ENCODE results near the gene STAG1.
"Not testable (repeated sequence)": the region's sequence is repeated elsewhere in the genome, so short reads cannot be mapped to it uniquely, and the experiment has no call there.

The STAG1 gene

DNA sequence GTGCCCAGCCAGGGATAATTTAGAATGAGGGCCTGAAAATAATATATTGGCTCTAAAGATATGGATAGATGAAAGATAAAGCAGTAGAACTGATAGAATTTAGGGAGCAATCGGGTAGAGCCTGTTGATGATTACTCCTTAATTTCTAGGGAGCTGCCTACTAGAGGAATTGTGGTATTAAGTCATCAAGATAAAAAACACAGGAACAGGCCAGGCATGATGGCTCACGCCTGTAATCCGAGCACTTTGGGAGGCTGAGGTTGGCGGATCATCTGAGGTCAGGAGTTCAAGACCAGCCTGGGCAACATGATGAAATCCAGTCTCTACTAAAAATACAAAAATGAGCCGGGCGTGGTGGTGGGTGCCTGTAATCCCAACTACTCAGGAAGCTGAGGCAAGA, 371.6 kb downstream of the STAG1 start:
- no peak overlapping the region for H3K27ac ChIP-seq (ENCODE audit: low read length)
- no peak overlapping the region for H3K9ac ChIP-seq (ENCODE audit: low read length in 2 of 2)
- H3K4me3 ChIP-seq (ENCODE audit: low read length in 2 of 2) = no peak overlapping the region
- H3K36me3 ChIP-seq (ENCODE audit: control insufficient read depth in 2 of 2, insufficient read depth in 2 of 2, low read length in 2 of 2) = peaks cover 2 to 3% of the 10 kb centered on the region in 2 donors
- no peaks in the 10 kb centered on the region for H3K9me3 ChIP-seq (ENCODE audit: control insufficient read depth in 2 of 2, low read length in 2 of 2)
- no peaks in the 10 kb centered on the region for H3K27me3 ChIP-seq (ENCODE audit: control insufficient read depth in 1 of 2, insufficient read depth in 2 of 2, low read length in 2 of 2)
- H3K4me1 ChIP-seq (ENCODE audit: control insufficient read depth, insufficient read depth, low read length) = no peaks in the 10 kb centered on the region

DNA sequence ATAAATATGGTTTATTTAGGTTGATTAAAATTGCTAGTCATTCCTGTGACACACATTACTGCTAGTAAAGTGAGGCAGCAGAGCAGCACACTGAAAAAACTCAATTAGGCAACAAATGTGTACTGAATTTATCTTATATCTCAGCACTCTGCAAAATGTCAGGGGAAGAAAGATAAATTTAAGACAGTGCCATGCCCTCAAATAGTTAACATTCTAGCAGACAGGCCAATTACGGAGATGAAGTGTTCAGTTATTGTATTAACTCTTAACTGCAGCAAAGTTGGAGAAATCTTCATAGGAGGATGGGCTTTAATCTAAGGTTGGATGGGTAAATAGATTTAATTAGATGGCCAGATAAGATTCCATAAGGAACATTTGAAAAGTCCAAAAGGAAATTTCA, 374.2 kb downstream of the STAG1 start:
- H3K9me3 ChIP-seq (ENCODE audit: control insufficient read depth in 2 of 2, low read length in 2 of 2) = no peaks in the 10 kb centered on the region
- no peak overlapping the region for H3K27ac ChIP-seq (ENCODE audit: low read length)
- no peak overlapping the region for H3K4me3 ChIP-seq (ENCODE audit: low read length in 2 of 2)
- H3K27me3 ChIP-seq (ENCODE audit: control insufficient read depth in 1 of 2, insufficient read depth in 2 of 2, low read length in 2 of 2) = no peaks in the 10 kb centered on the region
- no peaks in the 10 kb centered on the region for H3K4me1 ChIP-seq (ENCODE audit: control insufficient read depth, insufficient read depth, low read length)
- peaks cover 2 to 3% of the 10 kb centered on the region in 2 donors for H3K36me3 ChIP-seq (ENCODE audit: control insufficient read depth in 2 of 2, insufficient read depth in 2 of 2, low read length in 2 of 2)
- H3K9ac ChIP-seq (ENCODE audit: low read length in 2 of 2) = no peak overlapping the region

DNA sequence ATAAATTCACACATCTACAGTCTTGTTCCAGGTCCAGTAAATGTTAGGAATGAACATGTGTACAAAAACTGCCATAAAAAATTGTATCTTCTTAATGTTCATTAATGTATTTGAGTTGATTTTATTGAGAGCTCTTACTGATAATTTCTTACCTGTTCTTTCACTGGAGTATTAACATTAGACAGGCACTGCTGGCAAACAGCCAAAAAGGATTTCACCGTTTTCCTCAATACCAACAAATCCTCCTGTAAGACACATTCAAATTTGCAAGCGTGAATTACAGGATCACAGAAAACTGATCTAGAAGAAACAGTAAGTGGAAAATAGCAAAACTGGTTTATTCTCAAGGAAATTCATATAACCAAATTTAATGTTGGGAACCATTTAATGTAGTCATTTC, 374.7 kb downstream of the STAG1 start:
- H3K27me3 ChIP-seq (ENCODE audit: control insufficient read depth in 1 of 2, insufficient read depth in 2 of 2, low read length in 2 of 2) = no peaks in the 10 kb centered on the region
- no peak overlapping the region for H3K9ac ChIP-seq (ENCODE audit: low read length in 2 of 2)
- no peak overlapping the region for H3K4me3 ChIP-seq (ENCODE audit: low read length in 2 of 2)
- H3K4me1 ChIP-seq (ENCODE audit: control insufficient read depth, insufficient read depth, low read length) = no peaks in the 10 kb centered on the region
- H3K36me3 ChIP-seq (ENCODE audit: control insufficient read depth in 2 of 2, insufficient read depth in 2 of 2, low read length in 2 of 2) = peaks cover 2 to 3% of the 10 kb centered on the region in 2 donors
- no peaks in the 10 kb centered on the region for H3K9me3 ChIP-seq (ENCODE audit: control insufficient read depth in 2 of 2, low read length in 2 of 2)
- H3K27ac ChIP-seq (ENCODE audit: low read length) = no peak overlapping the region

DNA sequence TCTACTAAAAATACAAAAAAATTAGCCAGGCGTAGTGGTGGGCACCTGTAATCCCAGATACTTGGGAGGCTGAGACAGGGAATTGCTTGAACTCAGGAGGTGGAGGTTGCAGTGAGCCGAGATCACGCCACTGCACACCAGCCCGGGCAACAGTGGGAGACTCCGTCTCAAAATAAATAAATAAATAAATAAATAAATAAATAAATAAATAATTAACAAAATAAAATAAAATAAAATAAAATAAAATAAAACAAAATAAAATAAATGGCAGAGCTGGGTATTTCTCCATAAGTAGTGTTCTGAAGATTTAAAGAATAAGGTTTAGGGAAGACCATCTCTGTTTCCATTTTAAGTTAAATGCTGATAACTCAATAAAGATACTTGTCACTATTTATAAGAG, 376.4 kb downstream of the STAG1 start:
- not testable (repeated sequence) for H3K9me3 ChIP-seq (ENCODE audit: control insufficient read depth in 2 of 2, low read length in 2 of 2); H3K4me1 ChIP-seq (ENCODE audit: control insufficient read depth, insufficient read depth, low read length); H3K36me3 ChIP-seq (ENCODE audit: control insufficient read depth in 2 of 2, insufficient read depth in 2 of 2, low read length in 2 of 2); H3K27me3 ChIP-seq (ENCODE audit: control insufficient read depth in 1 of 2, insufficient read depth in 2 of 2, low read length in 2 of 2); H3K4me3 ChIP-seq (ENCODE audit: low read length in 2 of 2); H3K27ac ChIP-seq (ENCODE audit: low read length); H3K9ac ChIP-seq (ENCODE audit: low read length in 2 of 2)

DNA sequence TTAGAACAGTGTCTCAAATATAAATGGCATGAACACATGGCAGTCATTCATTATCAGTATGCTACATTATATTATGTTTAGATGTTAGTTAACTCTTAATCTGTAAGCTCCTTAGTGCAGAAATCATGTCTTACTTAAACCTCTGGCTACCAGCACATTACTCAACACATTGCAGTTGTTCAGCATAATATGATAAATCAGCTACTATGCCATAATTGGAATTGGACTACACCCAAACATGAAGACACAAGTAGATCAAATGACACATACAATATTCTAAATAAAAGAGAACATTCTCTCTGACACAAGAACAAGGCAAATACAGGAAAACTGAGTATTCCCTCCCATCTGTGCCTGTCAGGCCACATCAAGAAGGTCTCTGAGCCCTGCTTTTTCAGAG, 385.9 kb downstream of the STAG1 start:
- Histone ChIP-seq H3K27ac (ENCODE audit: low read length) (no peak overlapping the region), H3K9me3 (ENCODE audit: control insufficient read depth in 2 of 2, low read length in 2 of 2) (no peaks in the 10 kb centered on the region), H3K4me1 (ENCODE audit: control insufficient read depth, insufficient read depth, low read length) (no peaks in the 10 kb centered on the region), H3K9ac (ENCODE audit: low read length in 2 of 2) (no peak overlapping the region), H3K27me3 (ENCODE audit: control insufficient read depth in 1 of 2, insufficient read depth in 2 of 2, low read length in 2 of 2) (no peaks in the 10 kb centered on the region), H3K4me3 (ENCODE audit: low read length in 2 of 2) (no peak overlapping the region), H3K36me3 (ENCODE audit: control insufficient read depth in 2 of 2, insufficient read depth in 2 of 2, low read length in 2 of 2) (no peaks in the 10 kb centered on the region)

DNA sequence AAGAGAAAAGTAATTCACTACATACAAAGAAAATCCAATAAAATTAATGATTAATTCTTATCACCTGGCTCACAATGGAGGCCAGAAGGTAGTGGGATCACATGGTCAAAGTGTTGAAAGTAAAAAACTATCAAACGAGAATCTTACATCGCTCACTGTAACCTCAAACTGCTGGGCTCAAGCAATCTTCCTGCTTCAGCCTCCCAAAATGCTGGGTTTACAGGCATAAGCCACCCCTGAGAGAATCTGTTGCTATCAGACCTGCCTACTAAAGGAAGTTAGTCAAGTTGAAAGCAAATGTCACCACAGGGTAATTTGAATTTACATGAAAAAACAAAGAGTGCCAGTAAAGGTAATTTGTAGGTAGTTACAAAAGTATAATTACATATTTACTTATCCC, 398.7 kb downstream of the STAG1 start:
- Histone ChIP-seq H3K27ac (ENCODE audit: low read length) (no peak overlapping the region), H3K27me3 (ENCODE audit: control insufficient read depth in 1 of 2, insufficient read depth in 2 of 2, low read length in 2 of 2) (no peaks in the 10 kb centered on the region), H3K9me3 (ENCODE audit: control insufficient read depth in 2 of 2, low read length in 2 of 2) (no peaks in the 10 kb centered on the region), H3K4me3 (ENCODE audit: low read length in 2 of 2) (no peak overlapping the region), H3K4me1 (ENCODE audit: control insufficient read depth, insufficient read depth, low read length) (peaks cover 5% of the 10 kb centered on the region), H3K36me3 (ENCODE audit: control insufficient read depth in 2 of 2, insufficient read depth in 2 of 2, low read length in 2 of 2) (peaks cover 0 to 6% of the 10 kb centered on the region in 2 donors), H3K9ac (ENCODE audit: low read length in 2 of 2) (no peak overlapping the region)

DNA sequence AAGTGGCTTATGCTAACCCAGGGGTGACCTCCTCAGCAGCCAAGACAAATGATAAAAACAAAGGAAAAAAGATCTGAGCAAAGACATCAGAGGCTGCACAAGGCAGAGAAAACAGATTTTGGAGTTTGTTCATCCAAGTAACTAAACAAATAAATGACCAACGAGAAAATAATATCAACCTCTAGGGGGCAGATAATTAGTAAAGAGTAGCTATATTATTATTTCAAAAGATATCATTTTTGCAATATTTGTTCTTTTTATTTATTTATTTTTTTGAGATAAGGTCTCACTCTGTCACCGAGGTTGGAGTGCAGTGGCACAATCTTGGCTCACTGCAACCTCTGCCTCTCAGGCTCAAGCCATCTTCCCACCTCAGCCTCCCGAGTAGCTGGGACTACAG, 400.3 kb downstream of the STAG1 start:
- Histone ChIP-seq H3K27ac (ENCODE audit: low read length) (no peak overlapping the region), H3K9me3 (ENCODE audit: control insufficient read depth in 2 of 2, low read length in 2 of 2) (no peaks in the 10 kb centered on the region)

DNA sequence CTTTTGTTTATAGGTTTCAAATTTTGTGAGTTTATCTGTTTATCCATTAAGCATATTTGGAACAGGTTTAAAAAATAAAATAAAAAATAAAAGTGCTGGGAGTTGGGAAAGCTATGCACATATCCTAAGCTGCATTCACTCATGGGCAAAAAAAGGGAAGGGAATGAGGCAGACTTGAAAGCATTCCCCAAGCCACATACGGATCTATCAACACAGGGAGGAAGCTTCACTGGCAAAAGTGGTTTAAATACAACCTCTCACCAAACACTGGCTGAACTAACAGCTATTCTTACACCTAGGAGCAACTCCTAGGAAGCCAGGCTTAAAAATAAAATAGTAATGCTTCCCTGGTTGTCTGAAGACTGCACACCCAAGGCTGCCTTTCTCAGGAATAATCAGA, 400.8 kb downstream of the STAG1 start:
- peaks cover 0 to 8% of the 10 kb centered on the region in 2 donors for H3K36me3 ChIP-seq (ENCODE audit: control insufficient read depth in 2 of 2, insufficient read depth in 2 of 2, low read length in 2 of 2)
- H3K9me3 ChIP-seq (ENCODE audit: control insufficient read depth in 2 of 2, low read length in 2 of 2) = no peaks in the 10 kb centered on the region
- no peaks in the 10 kb centered on the region for H3K27me3 ChIP-seq (ENCODE audit: control insufficient read depth in 1 of 2, insufficient read depth in 2 of 2, low read length in 2 of 2)
- peaks cover 5% of the 10 kb centered on the region for H3K4me1 ChIP-seq (ENCODE audit: control insufficient read depth, insufficient read depth, low read length)
- H3K4me3 ChIP-seq (ENCODE audit: low read length in 2 of 2) = no peak overlapping the region
- no peak overlapping the region for H3K9ac ChIP-seq (ENCODE audit: low read length in 2 of 2)
- H3K27ac ChIP-seq (ENCODE audit: low read length) = no peak overlapping the region

More for the DNA sequence above, 400.3 kb downstream of the STAG1 start:
- H3K27me3 ChIP-seq (ENCODE audit: control insufficient read depth in 1 of 2, insufficient read depth in 2 of 2, low read length in 2 of 2) = no peaks in the 10 kb centered on the region
- no peak overlapping the region for H3K9ac ChIP-seq (ENCODE audit: low read length in 2 of 2)
- H3K4me1 ChIP-seq (ENCODE audit: control insufficient read depth, insufficient read depth, low read length) = peaks cover 5% of the 10 kb centered on the region
- no peak overlapping the region for H3K4me3 ChIP-seq (ENCODE audit: low read length in 2 of 2)
- H3K36me3 ChIP-seq (ENCODE audit: control insufficient read depth in 2 of 2, insufficient read depth in 2 of 2, low read length in 2 of 2) = peaks cover 0 to 8% of the 10 kb centered on the region in 2 donors

DNA sequence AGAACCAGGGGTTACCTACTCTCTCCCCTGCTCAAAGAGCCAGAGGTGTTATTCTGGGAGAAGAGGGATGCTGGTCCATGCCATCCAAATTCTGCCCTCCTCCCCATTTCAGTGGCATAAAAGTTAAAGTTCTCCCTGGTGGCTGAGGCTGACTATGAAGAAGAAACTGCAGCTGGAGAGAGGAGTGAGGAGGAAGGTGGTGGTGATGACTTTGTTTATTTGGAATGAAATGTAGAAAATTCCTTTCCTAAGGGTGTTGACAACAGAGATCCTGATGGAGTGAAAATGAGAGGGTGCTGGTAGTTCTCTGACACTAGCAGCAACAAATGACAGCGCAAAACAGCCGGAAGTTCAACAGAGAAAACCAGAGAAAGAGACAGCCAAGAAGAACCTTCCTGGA, 401.6 kb downstream of the STAG1 start:
- Histone ChIP-seq H3K27me3 (ENCODE audit: control insufficient read depth in 1 of 2, insufficient read depth in 2 of 2, low read length in 2 of 2) (no peaks in the 10 kb centered on the region), H3K36me3 (ENCODE audit: control insufficient read depth in 2 of 2, insufficient read depth in 2 of 2, low read length in 2 of 2) (peaks cover 0 to 8% of the 10 kb centered on the region in 2 donors), H3K4me1 (ENCODE audit: control insufficient read depth, insufficient read depth, low read length) (peaks cover 5% of the 10 kb centered on the region), H3K9me3 (ENCODE audit: control insufficient read depth in 2 of 2, low read length in 2 of 2) (no peaks in the 10 kb centered on the region), H3K4me3 (ENCODE audit: low read length in 2 of 2) (no peak overlapping the region), H3K27ac (ENCODE audit: low read length) (peak overlapping the region; percentile 24), H3K9ac (ENCODE audit: low read length in 2 of 2) (no peak overlapping the region)

DNA sequence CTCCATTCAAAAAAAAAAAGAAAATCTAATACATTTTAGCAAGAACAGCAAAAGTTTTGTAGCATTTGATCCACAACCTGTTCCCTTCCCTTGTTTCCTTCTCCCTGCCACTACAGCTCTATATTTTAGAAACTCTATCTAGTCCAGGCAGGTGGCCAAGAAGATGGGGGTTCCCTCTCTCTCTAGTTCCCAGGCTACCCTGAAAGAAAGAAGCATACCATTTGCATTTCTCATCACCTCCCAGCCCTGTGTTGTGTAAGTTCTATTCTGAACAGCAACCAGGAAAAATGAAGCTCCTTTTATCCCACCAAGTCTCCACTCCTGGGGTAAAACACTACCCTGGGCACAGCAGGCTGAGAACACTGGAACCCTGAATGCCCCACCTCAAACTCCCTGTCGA, 402.0 kb downstream of the STAG1 start:
- H3K4me3 ChIP-seq (ENCODE audit: low read length in 2 of 2) = no peak overlapping the region
- H3K27me3 ChIP-seq (ENCODE audit: control insufficient read depth in 1 of 2, insufficient read depth in 2 of 2, low read length in 2 of 2) = no peaks in the 10 kb centered on the region
- H3K9me3 ChIP-seq (ENCODE audit: control insufficient read depth in 2 of 2, low read length in 2 of 2) = no peaks in the 10 kb centered on the region
- peak overlapping the region; percentile 24 for H3K27ac ChIP-seq (ENCODE audit: low read length)
- H3K4me1 ChIP-seq (ENCODE audit: control insufficient read depth, insufficient read depth, low read length) = peaks cover 5% of the 10 kb centered on the region
- H3K9ac ChIP-seq (ENCODE audit: low read length in 2 of 2) = no peak overlapping the region
- peaks cover 0 to 8% of the 10 kb centered on the region in 2 donors for H3K36me3 ChIP-seq (ENCODE audit: control insufficient read depth in 2 of 2, insufficient read depth in 2 of 2, low read length in 2 of 2)

DNA sequence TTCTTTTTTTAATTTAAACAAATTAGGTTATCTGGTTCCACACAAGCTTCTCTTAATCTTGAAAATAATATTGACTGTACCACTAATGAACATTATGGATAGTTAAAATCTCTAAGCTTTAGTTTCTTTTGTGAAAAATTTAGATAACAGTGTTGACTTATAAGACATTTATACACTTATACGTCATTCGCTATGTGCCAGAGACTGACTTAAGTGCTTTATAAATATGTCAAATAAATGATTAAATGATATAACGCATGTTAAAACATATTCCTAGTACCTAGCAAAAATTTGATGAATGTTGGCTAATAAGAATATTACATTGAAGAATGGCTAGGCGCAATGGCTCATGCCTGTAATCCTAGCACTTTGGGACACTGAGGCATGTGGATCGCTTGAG, 405.7 kb downstream of the STAG1 start:
- H3K27ac ChIP-seq (ENCODE audit: low read length) = no peak overlapping the region
- H3K4me3 ChIP-seq (ENCODE audit: low read length in 2 of 2) = no peak overlapping the region
- H3K4me1 ChIP-seq (ENCODE audit: control insufficient read depth, insufficient read depth, low read length) = peaks cover 11% of the 10 kb centered on the region
- no peak overlapping the region for H3K9ac ChIP-seq (ENCODE audit: low read length in 2 of 2)
- no peaks in the 10 kb centered on the region for H3K27me3 ChIP-seq (ENCODE audit: control insufficient read depth in 1 of 2, insufficient read depth in 2 of 2, low read length in 2 of 2)
- peaks cover 5 to 10% of the 10 kb centered on the region in 2 donors for H3K36me3 ChIP-seq (ENCODE audit: control insufficient read depth in 2 of 2, insufficient read depth in 2 of 2, low read length in 2 of 2)
- H3K9me3 ChIP-seq (ENCODE audit: control insufficient read depth in 2 of 2, low read length in 2 of 2) = no peaks in the 10 kb centered on the region
